K562 (cell line): ENCODE results near the gene PAIP1. TPM values are rescaled to one million over a fixed set of nuclear protein-coding genes. Genes with fewer than 3 reads are reported as not detected.

Source experiments
- ATAC-seq: fragments of 200-7000 bp; cut with Tn5 transposase; 3 replicates; pipeline ENCODE4 v1.9.1; 2020; ENCODE audit warnings: moderate library complexity
- BruUV-seq: library from RNA; stranded (reverse); fragments of 400-500 nt; replicated peaks from 2 replicates; lab custom pipeline; 2021; lab: Mats Ljungman, UMichigan
- CTCF ChIA-PET: fragments of 300-600 bp; formaldehyde crosslinking; extraction: SDS; loops from one replicate; lab custom pipeline; 2021; ENCODE audit warnings: low intra/inter-chr PET ratio; lab: Yijun Ruan, JAX
- POLR2A ChIA-PET: fragments of 300-600, 350-650 bp; sonication (Branson Sonifier 250); formaldehyde crosslinking; extraction: SDS; loops from one replicate; lab custom pipeline; 2021; ENCODE audit warnings: antibody characterized with exemption, inconsistent platforms; lab: Yijun Ruan, JAX
- DNase-seq, 4 experiments: peaks; one replicate each; pipeline versions ENCODE4 v3.0.0 to v3.0.0-alpha.2; 2011 to 2018; ENCODE audit warnings: low spot score in 3 of 4, mixed read lengths in 3 of 4; ENCODE audit errors: extremely low read depth in 1 of 4
- FAIRE-seq: peaks from 2 replicates; lab custom pipeline; 2011; peaks lifted over from hg19 to GRCh38; lab: Jason Lieb, UNC
- H2AFZ ChIP-seq: 2 replicates; pipeline ENCODE4 v1.6.0; 2011; ENCODE audit warnings: low read depth, low read length, control low read depth, inconsistent platforms
- H3K27ac ChIP-seq: fragments of 200-600 bp; 3 replicates; pipeline ENCODE4 v1.8.0; 2011; ENCODE audit warnings: low read depth, mild to moderate bottlenecking, control low read depth, inconsistent platforms, low read length, moderate library complexity, mixed read lengths; ENCODE audit errors: extremely low read depth
- H3K27me3 ChIP-seq, 2 experiments: fragments of 300-600 bp in 1 of 2; 2 replicates in 1 of 2; 3 replicates in 1 of 2; pipeline versions ENCODE4 v1.6.0 to v1.8.0; 2011; ENCODE audit warnings: inconsistent platforms in 2 of 2, low read length in 2 of 2, mild to moderate bottlenecking in 1 of 2, mixed read lengths in 1 of 2, moderate library complexity in 1 of 2; ENCODE audit not compliant: control insufficient read depth in 2 of 2, insufficient read depth in 2 of 2
- H3K36me3 ChIP-seq: fragments of 300-600 bp; 3 replicates; pipeline ENCODE4 v1.8.0; 2011; ENCODE audit warnings: mild to moderate bottlenecking, low read length, inconsistent platforms; ENCODE audit not compliant: control insufficient read depth, insufficient read depth
- H3K4me1 ChIP-seq, 2 experiments: fragments of 200-600 bp in 1 of 2; replicated peaks in 1 of 2; 2 replicates in 1 of 2; 3 replicates in 1 of 2; pipeline versions ENCODE4 v1.5.1 to v1.8.0; 2011; ENCODE audit warnings: inconsistent platforms in 2 of 2, low read length in 2 of 2, mild to moderate bottlenecking in 1 of 2, mixed read lengths in 1 of 2, moderate library complexity in 1 of 2; ENCODE audit not compliant: control insufficient read depth in 2 of 2, insufficient read depth in 2 of 2
- H3K4me2 ChIP-seq: 2 replicates; pipeline ENCODE4 v1.6.1; 2011; ENCODE audit warnings: low read length, control low read depth, inconsistent platforms, mixed read lengths; ENCODE audit not compliant: insufficient read depth
- H3K4me3 ChIP-seq: fragments of 200-600 bp; sonication (generic), shearing (Covaris generic); 2 replicates; pipeline ENCODE4 v1.5.1; 2016; ENCODE audit warnings: control low read depth, inconsistent platforms
- H3K79me2 ChIP-seq: fragments of 200-600 bp; 3 replicates; pipeline ENCODE4 v1.8.0; 2011; ENCODE audit warnings: low read length, inconsistent platforms; ENCODE audit not compliant: control insufficient read depth, insufficient read depth
- H3K9ac ChIP-seq, 2 experiments: 2 replicates each; pipeline versions ENCODE4 v1.6.0 to v1.6.1; 2011; ENCODE audit warnings: low read depth in 2 of 2, low read length in 2 of 2, control low read depth in 1 of 2, inconsistent platforms in 1 of 2, mild to moderate bottlenecking in 1 of 2, mixed read lengths in 1 of 2; ENCODE audit not compliant: insufficient read depth in 1 of 2
- H3K9me1 ChIP-seq: one replicate; pipeline ENCODE4 v1.6.0; 2011; ENCODE audit warnings: inconsistent platforms, mild to moderate bottlenecking, low read length, moderate library complexity; ENCODE audit not compliant: control insufficient read depth, insufficient read depth
- H3K9me3 ChIP-seq: replicated peaks from 2 replicates; pipeline ENCODE4 v1.5.1; 2011; ENCODE audit warnings: low read depth, low read length, inconsistent platforms; ENCODE audit not compliant: control insufficient read depth, insufficient read depth
- H4K20me1 ChIP-seq: replicated peaks from 2 replicates; pipeline ENCODE4 v1.6.1; 2011; ENCODE audit warnings: low read length, inconsistent platforms, mixed read lengths; ENCODE audit not compliant: control insufficient read depth, insufficient read depth
- MYNN ChIP-seq, 2 experiments: sonication (generic); formaldehyde crosslinking in 1 of 2; IDR thresholded peaks; 2 replicates each; pipeline versions ENCODE4 v1.5.0 to v1.6.1; 2016 to 2020; ENCODE audit warnings: antibody characterized with exemption in 1 of 2, missing genetic modification reagents in 1 of 2
- WGBS: fragments of 100-300 bp; shearing (Covaris generic); methylation state at CpG from one replicate; pipeline ENCODE4 v1.1.6; 2016; ENCODE audit warnings: low coverage, mixed read lengths; ENCODE audit not compliant: insufficient coverage; ENCODE audit errors: missing lambda C conversion rate; 5-methylcytosine and 5-hydroxymethylcytosine counted together
- in situ Hi-C: fragments of 300-500 bp; cut with MboI; formaldehyde crosslinking; loops from 4 replicates; pipeline ENCODE4 v1.15.0; 2018; ENCODE audit warnings: inconsistent platforms, mixed read lengths
- intact Hi-C: fragments of 100-400 bp; cut with micrococcal nuclease; formaldehyde crosslinking; loops from 2 replicates; pipeline ENCODE4 v1.14.2; 2022
- polyA plus RNA-seq, 8 experiments: library from polyadenylated mRNA; depleted of rRNA in 4 of 8; stranded (reverse) in 5 of 8; unstranded in 3 of 8; fragments of >200 nt; fragmentation: Nextera tagmentation in 2 of 8; fragmentation: Illumina TruSeq in 1 of 8; extraction: Ambion mirVana in 2 of 8; extraction: Trizol in 1 of 8; gene quantifications; 2 replicates each; pipeline versions ENCODE4 v1.2.1 to v1.2.3, GENCODE V29; 2011 to 2014; ENCODE audit warnings: inconsistent platforms in 1 of 8, missing spikeins in 1 of 8
- total RNA-seq, 7 experiments: library from RNA; depleted of rRNA in 6 of 7; stranded (reverse); fragments of >200 nt in 6 of 7; fragmentation: Illumina TruSeq in 2 of 7; extraction: Trizol in 2 of 7; gene quantifications; 2 replicates each; pipeline versions ENCODE4 v1.2.1 to v1.2.3, GENCODE V29; 2011 to 2021; ENCODE audit warnings: low replicate concordance in 1 of 7
- TF ChIP-seq, protein P1 (sequence below): fragments of 250-450 bp; sonication (Bioruptor Pico); IDR thresholded peaks from 2 replicates; pipeline ENCODE4 v1.4.0; 2020; ENCODE audit warnings: mild to moderate bottlenecking, moderate library complexity

Gene PAIP1
- total and polyA plus RNA-seq, 9 of the 15 experiments (the other 6 are each of a cell fraction or from before 2014, with no cell fraction given), result 51.7 to 181 (median 102) TPM

DNA sequence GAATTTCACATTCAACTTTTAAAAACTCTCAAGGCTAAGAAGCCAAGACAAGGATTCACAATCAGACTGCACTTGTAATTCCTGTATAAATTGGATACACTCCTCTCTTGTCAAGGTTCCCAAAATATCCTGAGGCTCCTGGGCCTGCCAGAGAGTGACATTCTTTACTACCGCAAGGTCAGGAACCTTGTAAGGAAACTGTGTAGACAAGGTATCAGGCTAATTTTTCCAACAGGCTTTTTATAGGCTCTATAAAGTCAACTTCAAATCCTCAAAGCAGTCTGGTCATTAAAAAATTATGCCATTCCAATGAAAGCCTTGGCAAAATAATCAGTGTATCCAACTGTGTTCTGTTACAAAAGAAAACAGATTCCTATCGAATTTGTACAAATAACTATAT, 15.5 kb upstream of the PAIP1 start:
- Histone ChIP-seq H3K27ac (no peak overlapping the region), H3K4me2 (no peak overlapping the region), H3K9me1 (no peaks in the 10 kb centered on the region), H3K79me2 (no peaks in the 10 kb centered on the region), H4K20me1 (no peaks in the 10 kb centered on the region), H3K9ac (no peak overlapping the region)
- 57% methylated on average over 2 of the region's 2 CpGs for WGBS
- BruUV-seq, result no TSS peak
- in situ Hi-C loops, result no loop called here
- POLR2A ChIA-PET, result interaction anchor here (1.9 kb wide), 1 partner anchor 10 kb away, joined by 5 read pairs; no protein-coding TSS in a partner anchor
- no peak for ATAC-seq
- TF ChIP-seq, protein P1, sequence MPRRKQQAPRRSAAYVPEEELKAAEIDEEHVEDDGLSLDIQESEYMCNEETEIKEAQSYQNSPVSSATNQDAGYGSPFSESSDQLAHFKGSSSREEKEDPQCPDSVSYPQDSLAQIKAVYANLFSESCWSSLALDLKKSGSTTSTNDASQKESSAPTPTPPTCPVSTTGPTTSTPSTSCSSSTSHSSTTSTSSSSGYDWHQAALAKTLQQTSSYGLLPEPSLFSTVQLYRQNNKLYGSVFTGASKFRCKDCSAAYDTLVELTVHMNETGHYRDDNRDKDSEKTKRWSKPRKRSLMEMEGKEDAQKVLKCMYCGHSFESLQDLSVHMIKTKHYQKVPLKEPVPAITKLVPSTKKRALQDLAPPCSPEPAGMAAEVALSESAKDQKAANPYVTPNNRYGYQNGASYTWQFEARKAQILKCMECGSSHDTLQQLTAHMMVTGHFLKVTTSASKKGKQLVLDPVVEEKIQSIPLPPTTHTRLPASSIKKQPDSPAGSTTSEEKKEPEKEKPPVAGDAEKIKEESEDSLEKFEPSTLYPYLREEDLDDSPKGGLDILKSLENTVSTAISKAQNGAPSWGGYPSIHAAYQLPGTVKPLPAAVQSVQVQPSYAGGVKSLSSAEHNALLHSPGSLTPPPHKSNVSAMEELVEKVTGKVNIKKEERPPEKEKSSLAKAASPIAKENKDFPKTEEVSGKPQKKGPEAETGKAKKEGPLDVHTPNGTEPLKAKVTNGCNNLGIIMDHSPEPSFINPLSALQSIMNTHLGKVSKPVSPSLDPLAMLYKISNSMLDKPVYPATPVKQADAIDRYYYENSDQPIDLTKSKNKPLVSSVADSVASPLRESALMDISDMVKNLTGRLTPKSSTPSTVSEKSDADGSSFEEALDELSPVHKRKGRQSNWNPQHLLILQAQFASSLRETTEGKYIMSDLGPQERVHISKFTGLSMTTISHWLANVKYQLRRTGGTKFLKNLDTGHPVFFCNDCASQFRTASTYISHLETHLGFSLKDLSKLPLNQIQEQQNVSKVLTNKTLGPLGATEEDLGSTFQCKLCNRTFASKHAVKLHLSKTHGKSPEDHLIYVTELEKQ (CRISPR knock-in tag), result no peak
- TF ChIP-seq MYNN (IDR thresholded peaks at IDR 0.05), result no peak
- TF ChIP-seq MYNN (CRISPR knock-in tag; IDR thresholded peaks at IDR 0.05), result no peak
- TF ChIP-seq, all 486 proteins: peak for 0
- Histone ChIP-seq H3K9me3 (no peaks in the 10 kb centered on the region), H3K36me3 (peaks cover 2% of the 10 kb centered on the region; the same call in 2 of the 3 replicates), H3K27me3 (no peaks in the 10 kb centered on the region), H2AFZ (no peak overlapping the region), H3K4me1 (no peaks in the 10 kb centered on the region), H3K4me3 (no peak overlapping the region)
- CTCF ChIA-PET, result no interaction called here
- intact Hi-C loops, result no loop called here
- DNase-seq (no peak), FAIRE-seq (no peak)
